Fibroblast of lung (primary cell): ENCODE results near the gene GJC2.

Experiments
- EZH2 ChIP-seq: IDR thresholded peaks from 2 replicates; pipeline ENCODE4 v1.5.1; 2012; ENCODE audit warnings: low read length, control low read depth, mild to moderate bottlenecking; ENCODE audit errors: missing control alignments
- TF ChIP-seq, protein P1 (sequence below), 2 donors: IDR thresholded peaks in 1 of 2; conservative IDR thresholded peaks in 1 of 2; 1 replicate in 1 of 2; 2 replicates in 1 of 2; pipeline ENCODE4 v1.5.1; 2011 to 2012; ENCODE audit warnings: low read length in 2 of 2, control low read depth in 1 of 2, inconsistent platforms in 1 of 2, low read depth in 1 of 2, mild to moderate bottlenecking in 1 of 2

DNA sequence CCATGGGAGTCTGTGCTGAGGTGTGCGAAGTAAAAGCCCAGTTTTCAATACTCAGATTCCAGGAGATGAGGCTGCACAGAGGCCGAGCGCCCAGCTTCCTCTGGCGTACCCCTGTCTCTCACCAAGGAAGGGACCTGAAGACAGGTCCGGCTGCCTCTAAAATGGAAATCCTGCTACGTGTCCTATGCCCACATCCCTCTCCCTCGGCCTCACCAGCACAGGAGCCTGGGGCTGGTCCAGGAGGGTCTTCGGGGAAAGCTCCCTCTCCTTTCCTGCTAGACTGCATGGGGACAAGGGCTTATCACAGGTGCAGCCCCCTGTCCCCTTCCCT lies 41.0 kb upstream of the GJC2 start:
- TF ChIP-seq, protein P1, sequence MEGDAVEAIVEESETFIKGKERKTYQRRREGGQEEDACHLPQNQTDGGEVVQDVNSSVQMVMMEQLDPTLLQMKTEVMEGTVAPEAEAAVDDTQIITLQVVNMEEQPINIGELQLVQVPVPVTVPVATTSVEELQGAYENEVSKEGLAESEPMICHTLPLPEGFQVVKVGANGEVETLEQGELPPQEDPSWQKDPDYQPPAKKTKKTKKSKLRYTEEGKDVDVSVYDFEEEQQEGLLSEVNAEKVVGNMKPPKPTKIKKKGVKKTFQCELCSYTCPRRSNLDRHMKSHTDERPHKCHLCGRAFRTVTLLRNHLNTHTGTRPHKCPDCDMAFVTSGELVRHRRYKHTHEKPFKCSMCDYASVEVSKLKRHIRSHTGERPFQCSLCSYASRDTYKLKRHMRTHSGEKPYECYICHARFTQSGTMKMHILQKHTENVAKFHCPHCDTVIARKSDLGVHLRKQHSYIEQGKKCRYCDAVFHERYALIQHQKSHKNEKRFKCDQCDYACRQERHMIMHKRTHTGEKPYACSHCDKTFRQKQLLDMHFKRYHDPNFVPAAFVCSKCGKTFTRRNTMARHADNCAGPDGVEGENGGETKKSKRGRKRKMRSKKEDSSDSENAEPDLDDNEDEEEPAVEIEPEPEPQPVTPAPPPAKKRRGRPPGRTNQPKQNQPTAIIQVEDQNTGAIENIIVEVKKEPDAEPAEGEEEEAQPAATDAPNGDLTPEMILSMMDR (conservative IDR thresholded peaks at IDR 0.05 in 1 of 2, IDR thresholded peaks at IDR 0.05 in 1 of 2; ENCODE audit: low read depth in 1 of 2, low read length in 2 of 2), result no peak
- TF ChIP-seq EZH2, result no peak
